ENCODE measurements around the gene P4HA2. TPM values are rescaled to one million over a fixed set of nuclear protein-coding genes. Genes with fewer than 3 reads are reported as not detected.

The P4HA2 gene
- total and polyA plus RNA-seq, 2 donors (not counting 1 experiment from before 2014, with no cell fraction given), result 184 to 553 TPM

- DNase-seq (ENCODE audit: low read depth in 2 of 2), result peak; percentile 59 to 68
- Histone ChIP-seq H4K20me1 (ENCODE audit: control insufficient read depth, extremely low read depth, insufficient read depth, low read length) (no peaks in the 10 kb centered on the region), H3K4me3 (replicated peaks in 1 of 4; ENCODE audit: control extremely low read depth in 1 of 4, insufficient read depth in 1 of 4, low read depth in 3 of 4, low read length in 4 of 4) (peak overlapping the region; percentile 76 to 92 (median 80)), H3K27ac (ENCODE audit: insufficient read depth, low read length) (peak overlapping the region; percentile 87), H2AFZ (ENCODE audit: low read length) (peak overlapping the region; percentile 40), H3K9ac (ENCODE audit: insufficient read depth, low read length) (peak overlapping the region; percentile 91), H3K4me2 (ENCODE audit: extremely low read depth, insufficient read depth, low read length) (peak overlapping the region; percentile 99), H3K4me1 (ENCODE audit: control insufficient read depth, extremely low read depth, insufficient read depth, low read length) (peaks cover 35% of the 10 kb centered on the region), H3K36me3 (ENCODE audit: control insufficient read depth, insufficient read depth, low read length) (peaks cover 3% of the 10 kb centered on the region), H3K9me3 (ENCODE audit: control insufficient read depth, insufficient read depth, low read depth, low read length) (no peaks in the 10 kb centered on the region), H3K27me3 (ENCODE audit: control insufficient read depth, insufficient read depth, low read length) (no peaks in the 10 kb centered on the region), H3K79me2 (ENCODE audit: control insufficient read depth, insufficient read depth, low read length) (peaks cover 31% of the 10 kb centered on the region)
- TF ChIP-seq EZH2 (IDR thresholded peaks at IDR 0.05; ENCODE audit: low read length, missing control alignments) (no peak), CTCF (conservative IDR thresholded peaks at IDR 0.05 in 1 of 2, IDR thresholded peaks at IDR 0.05 in 1 of 2; ENCODE audit: low read depth in 1 of 2, low read length in 2 of 2) (no peak)
Observed at GRCh38 chr5:132226516-132227234, 978 bp downstream of the P4HA2 start.

- H2AFZ ChIP-seq (ENCODE audit: low read length), result no peak overlapping the region
- peaks cover 34% of the 10 kb centered on the region for H3K79me2 ChIP-seq (ENCODE audit: control insufficient read depth, insufficient read depth, low read length)
- TF ChIP-seq CTCF (conservative IDR thresholded peaks at IDR 0.05 in 1 of 2, IDR thresholded peaks at IDR 0.05 in 1 of 2; ENCODE audit: low read depth in 1 of 2, low read length in 2 of 2) (no peak), EZH2 (IDR thresholded peaks at IDR 0.05; ENCODE audit: low read length, missing control alignments) (no peak)
- H3K36me3 ChIP-seq (ENCODE audit: control insufficient read depth, insufficient read depth, low read length), result peaks cover 3% of the 10 kb centered on the region
- no peaks in the 10 kb centered on the region for H3K9me3 ChIP-seq (ENCODE audit: control insufficient read depth, insufficient read depth, low read depth, low read length)
- H3K27ac ChIP-seq (ENCODE audit: insufficient read depth, low read length), result peak overlapping the region; percentile 87
- H3K4me2 ChIP-seq (ENCODE audit: extremely low read depth, insufficient read depth, low read length), result peak overlapping the region; percentile 75
- no peaks in the 10 kb centered on the region for H4K20me1 ChIP-seq (ENCODE audit: control insufficient read depth, extremely low read depth, insufficient read depth, low read length)
- H3K4me1 ChIP-seq (ENCODE audit: control insufficient read depth, extremely low read depth, insufficient read depth, low read length), result peaks cover 35% of the 10 kb centered on the region
- H3K4me3 ChIP-seq (replicated peaks in 1 of 4; ENCODE audit: control extremely low read depth in 1 of 4, insufficient read depth in 1 of 4, low read depth in 3 of 4, low read length in 4 of 4), result peak overlapping the region; percentile 7 to 92 (median 28)
- peak; percentile 85 to 96 for DNase-seq (ENCODE audit: low read depth in 2 of 2)
- no peaks in the 10 kb centered on the region for H3K27me3 ChIP-seq (ENCODE audit: control insufficient read depth, insufficient read depth, low read length)
- H3K9ac ChIP-seq (ENCODE audit: insufficient read depth, low read length), result peak overlapping the region; percentile 5
Observed at GRCh38 chr5:132225165-132226032, 2.3 kb downstream of the P4HA2 start.

GRCh38 chr5:132224716-132225115, 2.9 kb downstream of the P4HA2 start:
- Histone ChIP-seq H2AFZ (ENCODE audit: low read length) (no peak overlapping the region), H3K27ac (ENCODE audit: insufficient read depth, low read length) (peak overlapping the region; percentile 87), H4K20me1 (ENCODE audit: control insufficient read depth, extremely low read depth, insufficient read depth, low read length) (no peaks in the 10 kb centered on the region), H3K79me2 (ENCODE audit: control insufficient read depth, insufficient read depth, low read length) (peaks cover 39% of the 10 kb centered on the region), H3K9me3 (ENCODE audit: control insufficient read depth, insufficient read depth, low read depth, low read length) (no peaks in the 10 kb centered on the region), H3K36me3 (ENCODE audit: control insufficient read depth, insufficient read depth, low read length) (peaks cover 3% of the 10 kb centered on the region), H3K4me1 (ENCODE audit: control insufficient read depth, extremely low read depth, insufficient read depth, low read length) (peaks cover 35% of the 10 kb centered on the region), H3K9ac (ENCODE audit: insufficient read depth, low read length) (no peak overlapping the region), H3K4me3 (replicated peaks in 1 of 4; ENCODE audit: control extremely low read depth in 1 of 4, insufficient read depth in 1 of 4, low read depth in 3 of 4, low read length in 4 of 4) (peak overlapping the region in 2 of 4 experiments; percentile 37 to 92), H3K27me3 (ENCODE audit: control insufficient read depth, insufficient read depth, low read length) (no peaks in the 10 kb centered on the region), H3K4me2 (ENCODE audit: extremely low read depth, insufficient read depth, low read length) (peak overlapping the region; percentile 70)
- DNase-seq (ENCODE audit: low read depth in 2 of 2), result peak in 1 of 2 donors; percentile 47
- TF ChIP-seq CTCF (conservative IDR thresholded peaks at IDR 0.05 in 1 of 2, IDR thresholded peaks at IDR 0.05 in 1 of 2; ENCODE audit: low read depth in 1 of 2, low read length in 2 of 2) (no peak), EZH2 (IDR thresholded peaks at IDR 0.05; ENCODE audit: low read length, missing control alignments) (no peak)

Measured in fibroblast of lung (primary cell).